PC-9 (cell line): ENCODE results near the gene PRKCB.

Experiments used
- CTCF ChIP-seq: fragments of 200-600 bp; sonication (generic); conservative IDR thresholded peaks from 2 replicates; pipeline ENCODE4 v1.6.1; 2017; ENCODE audit warnings: mixed run types, antibody characterized with exemption, mild to moderate bottlenecking, moderate library complexity
- EZH2 ChIP-seq: fragments of 200-600 bp; sonication (generic); IDR thresholded peaks from 2 replicates; pipeline ENCODE4 v1.8.0; 2017; ENCODE audit warnings: antibody characterized with exemption, low read depth

DNA sequence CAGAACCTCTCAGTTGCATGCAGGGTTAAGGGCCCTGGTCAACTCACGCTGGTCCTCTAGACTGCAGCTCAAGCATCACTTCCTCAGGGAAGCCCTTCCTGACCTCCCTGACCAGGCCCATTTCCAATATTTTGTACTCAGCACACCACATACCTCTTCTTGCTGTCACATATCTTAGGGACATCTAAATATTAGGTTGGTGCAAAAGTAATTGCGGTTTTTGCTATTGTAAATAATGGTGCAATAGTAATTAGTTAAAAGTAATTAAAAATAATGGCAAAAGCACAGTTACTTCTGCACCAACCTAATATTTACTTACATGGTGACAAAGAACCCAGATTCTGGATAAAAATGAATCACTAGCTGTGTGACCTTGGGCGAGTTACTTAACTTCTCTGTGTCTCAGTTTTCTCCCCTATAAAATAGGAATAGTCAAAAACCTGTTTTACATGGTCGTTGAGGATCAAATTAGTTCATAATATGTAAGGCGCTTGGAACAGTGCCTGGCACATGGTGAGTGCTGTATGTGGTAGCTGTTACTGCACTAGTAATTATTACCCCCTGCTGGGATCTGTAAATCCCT is 177.4 kb downstream of the PRKCB start:
- TF ChIP-seq EZH2 (no peak), CTCF (no peak)
